LNCaP clone FGC (cell line): ENCODE data around the gene FECH.
A peak's percentile ranks its signal among the peaks of the same experiment; 100 is the strongest.
"Not testable (repeated sequence)": the region's sequence is repeated elsewhere in the genome, so short reads cannot be mapped to it uniquely, and the experiment has no call there.

ENCODE experiments used
- DNase-seq: peaks from one replicate; pipeline ENCODE4 v3.0.0-alpha.2; 2011; ENCODE audit warnings: low read depth
- H3K4me3 ChIP-seq: 2 replicates; pipeline ENCODE4 v1.5.1; 2011; ENCODE audit warnings: mild to moderate bottlenecking, low read depth, low read length, control low read depth
- TF ChIP-seq, protein P1 (sequence below): IDR thresholded peaks from 2 replicates; pipeline ENCODE4 v1.5.1; 2012; ENCODE audit warnings: mild to moderate bottlenecking; ENCODE audit not compliant: control insufficient read depth, insufficient read depth; ENCODE audit errors: extremely low read depth

Gene FECH

DNA sequence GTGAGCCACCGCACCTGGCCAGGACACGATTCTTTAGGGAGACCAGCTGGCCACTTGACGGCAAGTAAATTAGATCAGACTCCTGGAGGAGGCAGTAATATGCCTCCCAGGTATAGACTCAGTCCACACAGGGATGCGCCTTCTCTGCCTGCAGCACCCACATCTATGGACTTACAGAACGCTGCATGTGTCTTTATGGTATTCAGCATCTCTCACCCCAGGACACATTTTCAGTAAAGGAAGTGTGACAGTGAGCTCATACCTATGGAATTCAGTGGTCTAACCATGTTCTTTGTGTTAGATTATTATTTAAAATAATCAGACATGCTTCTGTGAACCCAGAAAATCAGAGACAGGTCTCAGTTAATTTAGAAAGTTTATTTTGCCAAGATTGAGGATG lies 41.0 kb upstream of the FECH start:
- TF ChIP-seq, protein P1, sequence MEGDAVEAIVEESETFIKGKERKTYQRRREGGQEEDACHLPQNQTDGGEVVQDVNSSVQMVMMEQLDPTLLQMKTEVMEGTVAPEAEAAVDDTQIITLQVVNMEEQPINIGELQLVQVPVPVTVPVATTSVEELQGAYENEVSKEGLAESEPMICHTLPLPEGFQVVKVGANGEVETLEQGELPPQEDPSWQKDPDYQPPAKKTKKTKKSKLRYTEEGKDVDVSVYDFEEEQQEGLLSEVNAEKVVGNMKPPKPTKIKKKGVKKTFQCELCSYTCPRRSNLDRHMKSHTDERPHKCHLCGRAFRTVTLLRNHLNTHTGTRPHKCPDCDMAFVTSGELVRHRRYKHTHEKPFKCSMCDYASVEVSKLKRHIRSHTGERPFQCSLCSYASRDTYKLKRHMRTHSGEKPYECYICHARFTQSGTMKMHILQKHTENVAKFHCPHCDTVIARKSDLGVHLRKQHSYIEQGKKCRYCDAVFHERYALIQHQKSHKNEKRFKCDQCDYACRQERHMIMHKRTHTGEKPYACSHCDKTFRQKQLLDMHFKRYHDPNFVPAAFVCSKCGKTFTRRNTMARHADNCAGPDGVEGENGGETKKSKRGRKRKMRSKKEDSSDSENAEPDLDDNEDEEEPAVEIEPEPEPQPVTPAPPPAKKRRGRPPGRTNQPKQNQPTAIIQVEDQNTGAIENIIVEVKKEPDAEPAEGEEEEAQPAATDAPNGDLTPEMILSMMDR: no peak
- no peak for DNase-seq

DNA sequence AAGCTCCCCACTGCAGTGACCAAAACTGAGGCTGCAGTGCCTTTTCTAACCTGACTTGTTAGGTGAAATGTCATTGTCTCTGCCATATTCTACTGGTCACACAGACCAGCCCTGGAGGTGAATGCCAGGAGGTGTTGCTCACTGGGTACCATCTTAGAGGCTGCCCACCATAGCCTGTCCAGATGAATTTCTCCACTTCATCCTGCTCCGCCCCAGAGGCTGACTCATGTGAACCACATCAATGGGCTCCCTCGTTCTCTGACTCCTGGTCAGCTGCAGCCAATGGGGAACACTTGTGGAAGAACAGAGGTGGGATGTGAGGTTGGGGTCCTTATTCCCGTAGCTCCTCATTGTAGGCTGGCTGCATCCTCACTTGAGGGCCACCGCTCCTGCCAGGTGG lies 38.5 kb upstream of the FECH start:
- H3K4me3 ChIP-seq: no peak overlapping the region
- DNase-seq: no peak
- TF ChIP-seq, protein P1: no peak

More for the DNA sequence above, 41.0 kb upstream of the FECH start:
- no peak overlapping the region for H3K4me3 ChIP-seq

DNA sequence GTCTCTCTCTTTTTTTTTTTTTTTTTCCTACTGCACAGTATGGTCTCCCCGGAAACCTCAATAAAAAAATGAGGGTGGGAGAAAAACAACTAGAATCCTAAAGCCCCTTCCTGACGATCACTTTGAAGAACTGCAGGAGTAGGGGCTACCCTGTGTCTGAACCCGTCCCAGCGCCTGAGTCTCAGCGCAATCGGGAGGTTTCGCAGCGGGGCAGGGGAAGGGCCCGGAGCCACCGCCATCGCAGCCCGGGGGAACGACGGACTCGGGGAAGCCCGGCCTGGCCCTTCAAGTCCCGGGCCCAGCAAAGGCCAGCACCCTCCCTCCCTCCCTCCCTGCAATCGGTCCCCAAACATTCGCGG lies 34.7 kb upstream of the FECH start:
- peak overlapping the region; percentile 88 for H3K4me3 ChIP-seq
- TF ChIP-seq, protein P1: no peak
- no peak for DNase-seq

DNA sequence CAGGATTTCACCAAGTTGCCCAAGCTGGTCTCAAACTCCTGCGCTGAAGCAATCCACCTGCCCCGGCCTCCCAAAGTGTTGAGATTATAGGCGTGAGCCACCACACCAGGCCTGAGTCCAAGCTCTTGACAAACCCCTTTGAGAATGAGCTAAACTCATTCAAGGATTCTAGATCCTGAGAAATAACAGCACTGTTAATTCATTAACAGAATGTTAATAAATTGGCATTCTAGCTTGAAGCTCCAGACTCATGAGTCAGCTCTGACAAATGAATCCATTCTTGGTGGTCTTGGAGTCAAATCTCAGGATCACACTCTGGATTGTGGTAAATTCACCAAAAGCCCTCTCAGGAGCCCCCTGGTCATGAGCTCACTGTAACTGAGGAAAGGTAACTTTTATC lies 33.4 kb upstream of the FECH start:
- TF ChIP-seq, protein P1: no peak
- no peak for DNase-seq
- H3K4me3 ChIP-seq: no peak overlapping the region

DNA sequence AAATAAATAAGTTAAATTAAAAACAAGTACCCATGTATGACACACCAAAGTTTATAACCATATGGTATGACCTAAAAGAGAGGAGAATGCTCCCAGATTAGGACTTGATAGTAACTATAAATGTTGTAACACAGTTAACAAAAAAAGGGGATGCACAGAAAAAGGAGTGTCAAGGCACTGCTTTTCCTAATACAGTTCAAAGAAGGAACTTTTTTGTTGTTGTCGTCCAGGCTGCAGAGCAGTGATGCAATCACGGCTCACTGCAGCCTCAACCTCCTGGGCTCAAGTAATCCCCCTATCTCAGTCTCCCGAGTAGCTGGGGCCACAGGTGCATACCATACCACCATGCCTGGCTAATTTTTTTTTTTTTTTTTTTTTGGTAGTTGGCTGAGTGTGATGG lies 32.4 kb upstream of the FECH start:
- H3K4me3 ChIP-seq: no peak overlapping the region
- TF ChIP-seq, protein P1: no peak
- DNase-seq: no peak

DNA sequence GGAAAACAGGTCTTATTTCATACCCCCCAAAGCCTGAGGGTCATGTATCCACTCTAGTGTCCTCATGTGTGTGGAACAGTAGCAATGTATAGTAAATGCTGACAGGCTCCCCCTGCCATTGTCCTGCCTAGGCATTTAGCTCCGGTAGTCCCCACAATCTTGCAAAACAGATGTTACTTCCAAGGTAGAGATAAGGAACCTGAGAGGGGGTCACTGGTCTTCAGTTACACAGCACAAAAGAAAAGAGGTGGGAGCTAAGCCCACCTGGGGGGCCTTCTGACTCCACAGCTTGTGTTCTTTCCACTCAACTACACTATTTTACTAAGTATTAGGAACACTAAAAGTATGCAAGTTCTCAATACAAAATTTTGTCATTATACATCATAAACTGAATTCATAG lies 17.4 kb upstream of the FECH start:
- DNase-seq: no peak
- no peak overlapping the region for H3K4me3 ChIP-seq
- TF ChIP-seq, protein P1: no peak

DNA sequence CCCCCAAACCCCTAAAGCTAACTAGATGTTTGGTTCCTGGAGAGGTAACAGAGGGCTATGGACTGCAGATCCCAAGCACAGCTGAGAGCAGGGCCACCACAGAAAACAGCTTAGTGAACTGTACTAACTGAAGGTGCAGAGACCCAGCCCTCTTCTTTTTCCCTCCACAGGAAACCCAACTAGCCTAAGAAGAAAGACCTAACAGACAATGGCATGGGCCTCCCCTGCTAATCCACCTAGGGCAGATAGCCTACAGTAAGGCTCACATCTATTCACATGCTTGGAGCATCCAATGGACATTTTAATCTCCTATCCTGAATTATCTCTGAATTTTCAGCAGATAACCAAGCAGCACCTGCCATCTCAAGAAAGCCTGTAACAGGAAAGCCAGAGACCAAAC lies 8.8 kb upstream of the FECH start:
- no peak overlapping the region for H3K4me3 ChIP-seq
- DNase-seq: no peak
- TF ChIP-seq, protein P1: no peak

DNA sequence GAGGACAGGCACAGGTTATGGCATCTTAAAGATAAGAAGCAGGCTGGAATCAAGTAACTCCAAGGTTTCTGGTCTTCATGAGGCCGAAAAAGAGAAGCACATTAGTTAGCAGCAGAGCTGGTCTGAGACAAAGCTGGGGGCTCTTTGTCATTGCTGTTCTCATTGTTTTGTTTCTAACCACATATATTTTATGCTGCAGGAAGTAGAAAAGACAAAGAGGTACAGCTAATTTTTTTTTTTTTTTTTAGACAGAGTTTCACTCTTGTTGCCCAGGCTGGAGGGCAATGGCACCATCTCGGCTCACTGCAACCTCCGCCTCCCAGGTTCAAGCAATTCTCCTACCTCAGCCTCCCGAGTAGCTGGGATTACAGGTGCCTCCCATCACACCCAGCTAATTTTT lies 6.2 kb upstream of the FECH start:
- DNase-seq: not testable (repeated sequence)

More for the DNA sequence above, 6.2 kb upstream of the FECH start:
- not testable (repeated sequence) for H3K4me3 ChIP-seq
